VCaP (cell line): ENCODE data around the gene NME2.

Experiments
- H3K27ac ChIP-seq: fragments of 450-650 bp; 2 replicates; pipeline ENCODE4 v1.5.1; 2017
- CTCF ChIP-seq: fragments of 450-650 bp; conservative IDR thresholded peaks from 2 replicates; pipeline ENCODE4 v1.5.1; 2017; ENCODE audit warnings: mild to moderate bottlenecking, moderate library complexity

NME2 gene

GRCh38 chr17:51166198-51166986 is at the start of gene NME2:
NME2 (plus strand) TSS chr17:51166411; CDS start chr17:51166831, 420 bp downstream.
- peak within 1 kb of the TSS; percentile 97 for H3K27ac ChIP-seq
- TF ChIP-seq CTCF, result no peak

- TF ChIP-seq CTCF, result no peak
Observed at GRCh38 chr17:51118330-51119195, 47.6 kb upstream of the NME2 start.

GRCh38 chr17:51119415-51120356 is 46.5 kb upstream of the NME2 start:
- TF ChIP-seq CTCF, result peak; percentile 44

More at GRCh38 chr17:51118330-51119195, 47.6 kb upstream of the NME2 start:
- H3K27ac ChIP-seq, result peak overlapping the region; percentile 93

GRCh38 chr17:51120357-51120738 is 45.9 kb upstream of the NME2 start:
- TF ChIP-seq CTCF, result no peak
- peak overlapping the region; percentile 93 for H3K27ac ChIP-seq

More at GRCh38 chr17:51119415-51120356, 46.5 kb upstream of the NME2 start:
- peak overlapping the region; percentile 93 for H3K27ac ChIP-seq

- TF ChIP-seq CTCF, result no peak
- H3K27ac ChIP-seq, result peak within 1 kb of the TSS; percentile 93
Observed at GRCh38 chr17:51120739-51121619, 45.2 kb upstream of the NME2 start, which contains the start of gene SPAG9. SPAG9 (minus strand) TSS chr17:51120868; CDS start chr17:51120656, 212 bp downstream.
